RWPE1 (cell line): ENCODE results near the gene CST7.

Source experiments
- CTCF ChIA-PET: fragments of 350-600 bp; sonication (Branson Sonifier 250); formaldehyde crosslinking; extraction: SDS; loops from one replicate; lab custom pipeline; 2021; lab: Yijun Ruan, JAX
- POLR2A ChIA-PET: fragments of 400-600 bp; formaldehyde crosslinking; extraction: SDS; loops from one replicate; lab custom pipeline; 2020; ENCODE audit warnings: antibody characterized with exemption; ENCODE audit not compliant: low non-redundant PET; lab: Yijun Ruan, JAX
- DNase-seq: peaks from one replicate; pipeline ENCODE4 v3.0.0; 2012; ENCODE audit warnings: low spot score
- H3K27ac ChIP-seq: fragments of 450-650 bp; 2 replicates; pipeline ENCODE4 v1.5.1; 2017
- TF ChIP-seq, protein P1 (sequence below): fragments of 450-650 bp; conservative IDR thresholded peaks from 2 replicates; pipeline ENCODE4 v1.5.1; 2017; ENCODE audit warnings: low read depth, mild to moderate bottlenecking

Gene CST7

DNA sequence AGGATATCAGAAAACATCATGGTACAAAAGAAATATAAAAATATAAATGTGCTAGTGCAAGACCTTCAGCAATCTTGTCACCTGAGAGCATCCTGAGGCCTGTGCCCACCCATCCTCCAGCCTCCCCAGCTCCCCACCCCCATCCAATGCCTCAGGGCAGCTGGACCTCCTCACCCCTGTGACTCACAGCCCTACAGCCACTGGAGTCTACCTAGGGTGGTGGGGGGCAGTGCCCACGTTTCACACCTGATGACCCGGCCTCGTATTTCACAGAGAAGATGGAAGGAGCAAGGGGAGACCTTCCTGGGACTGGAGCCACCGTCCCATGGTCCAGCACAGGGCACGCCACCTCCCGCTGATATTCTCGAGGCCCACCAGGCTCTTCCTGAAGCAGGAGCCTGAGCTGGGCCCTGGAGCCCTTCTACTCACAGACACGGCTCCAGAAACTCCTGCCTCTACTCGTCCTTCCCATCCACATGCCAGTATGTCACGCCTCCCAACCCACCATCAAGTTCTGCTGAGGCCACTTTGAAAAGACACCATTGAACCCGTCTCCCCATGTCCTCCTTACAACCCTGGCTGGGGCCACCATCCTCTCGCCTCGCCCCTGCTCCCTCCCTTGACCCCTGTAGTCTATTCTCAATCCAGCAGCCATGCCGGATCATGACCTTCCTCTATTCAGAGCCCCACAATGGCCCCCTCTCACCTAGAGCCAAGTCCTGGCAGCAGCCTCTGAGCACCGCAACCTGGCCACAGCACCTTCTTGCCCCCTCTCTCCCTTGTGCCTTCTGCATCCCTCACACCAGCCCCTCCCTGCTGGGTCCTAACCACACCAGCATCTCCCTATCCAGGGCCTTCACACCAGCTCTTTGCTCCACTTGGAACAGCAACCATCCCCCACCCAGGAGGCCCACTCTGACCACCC lies 30.2 kb downstream of the CST7 start:
- H3K27ac ChIP-seq = no peak overlapping the region
- CTCF ChIA-PET = interaction anchor here (0.7 kb wide), 1 partner anchor 11 kb away, joined by 4 read pairs; no protein-coding TSS in a partner anchor
- POLR2A ChIA-PET = no interaction called here
- TF ChIP-seq, protein P1, sequence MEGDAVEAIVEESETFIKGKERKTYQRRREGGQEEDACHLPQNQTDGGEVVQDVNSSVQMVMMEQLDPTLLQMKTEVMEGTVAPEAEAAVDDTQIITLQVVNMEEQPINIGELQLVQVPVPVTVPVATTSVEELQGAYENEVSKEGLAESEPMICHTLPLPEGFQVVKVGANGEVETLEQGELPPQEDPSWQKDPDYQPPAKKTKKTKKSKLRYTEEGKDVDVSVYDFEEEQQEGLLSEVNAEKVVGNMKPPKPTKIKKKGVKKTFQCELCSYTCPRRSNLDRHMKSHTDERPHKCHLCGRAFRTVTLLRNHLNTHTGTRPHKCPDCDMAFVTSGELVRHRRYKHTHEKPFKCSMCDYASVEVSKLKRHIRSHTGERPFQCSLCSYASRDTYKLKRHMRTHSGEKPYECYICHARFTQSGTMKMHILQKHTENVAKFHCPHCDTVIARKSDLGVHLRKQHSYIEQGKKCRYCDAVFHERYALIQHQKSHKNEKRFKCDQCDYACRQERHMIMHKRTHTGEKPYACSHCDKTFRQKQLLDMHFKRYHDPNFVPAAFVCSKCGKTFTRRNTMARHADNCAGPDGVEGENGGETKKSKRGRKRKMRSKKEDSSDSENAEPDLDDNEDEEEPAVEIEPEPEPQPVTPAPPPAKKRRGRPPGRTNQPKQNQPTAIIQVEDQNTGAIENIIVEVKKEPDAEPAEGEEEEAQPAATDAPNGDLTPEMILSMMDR = no peak
- DNase-seq = no peak

DNA sequence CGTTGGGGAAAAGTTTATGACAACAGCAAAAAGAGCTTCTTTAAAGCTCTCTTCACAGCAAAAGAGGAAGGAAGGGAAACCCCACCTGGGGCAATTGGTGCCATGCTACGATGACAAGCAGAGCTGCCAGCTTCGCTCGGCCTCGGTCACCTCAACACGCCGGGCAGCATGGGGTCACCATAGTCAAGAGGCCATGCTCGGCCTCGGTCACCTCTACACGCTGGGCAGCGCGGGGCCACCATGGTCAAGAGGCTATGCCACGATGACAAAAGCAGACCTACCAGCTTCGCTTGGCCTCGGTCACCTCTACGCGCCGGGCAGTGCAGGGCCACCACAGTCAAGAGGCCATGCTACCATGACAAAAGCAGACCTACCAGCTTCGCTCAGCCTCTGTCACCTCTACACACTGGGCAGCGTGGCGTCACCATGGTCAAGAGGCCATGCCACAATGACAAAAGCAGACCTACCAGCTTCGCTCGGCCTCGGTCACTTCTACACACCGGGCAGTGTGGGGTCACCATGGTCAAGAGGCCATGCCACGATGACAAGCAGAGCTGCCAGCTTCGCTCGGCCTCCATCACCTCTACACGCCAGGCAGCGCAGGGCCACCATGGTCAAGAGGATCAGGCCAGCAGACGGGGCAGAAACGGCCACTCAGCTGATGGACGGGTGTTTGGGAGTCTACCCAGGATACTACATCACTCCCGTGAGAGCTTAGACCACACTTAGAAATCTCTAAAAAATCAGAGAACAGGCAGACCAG lies 31.4 kb downstream of the CST7 start:
- CTCF ChIA-PET = interaction anchor here (1.0 kb wide), 1 partner anchor 23 kb away, joined by 3 read pairs; no protein-coding TSS in a partner anchor
- TF ChIP-seq, protein P1 = no peak
- POLR2A ChIA-PET = no interaction called here
- DNase-seq = no peak
- no peak overlapping the region for H3K27ac ChIP-seq

DNA sequence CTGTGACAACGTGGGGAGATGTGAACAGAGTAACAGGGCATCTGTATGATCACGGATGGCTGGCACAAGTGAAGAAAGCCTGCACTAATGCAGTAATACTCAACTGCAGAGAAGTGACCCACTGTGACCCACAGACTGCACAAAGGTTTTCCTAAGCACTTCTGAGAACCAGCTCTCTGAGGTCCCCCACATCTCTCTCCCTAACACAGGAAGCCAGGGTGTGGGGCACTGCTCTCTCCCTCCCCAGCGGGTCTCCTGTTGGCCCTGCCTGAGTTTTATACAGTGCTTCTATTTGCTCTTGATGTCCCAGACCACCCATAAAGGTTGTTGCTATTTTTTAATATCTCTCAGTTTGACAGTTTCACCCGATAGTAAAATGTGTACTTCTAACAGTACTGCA lies 32.2 kb downstream of the CST7 start:
- TF ChIP-seq, protein P1 = no peak
- H3K27ac ChIP-seq = no peak overlapping the region
- ChIA-PET CTCF (interaction anchor here (1.0 kb wide), 1 partner anchor 22 kb away, joined by 3 read pairs; no protein-coding TSS in a partner anchor), POLR2A (no interaction called here)
- no peak for DNase-seq

DNA sequence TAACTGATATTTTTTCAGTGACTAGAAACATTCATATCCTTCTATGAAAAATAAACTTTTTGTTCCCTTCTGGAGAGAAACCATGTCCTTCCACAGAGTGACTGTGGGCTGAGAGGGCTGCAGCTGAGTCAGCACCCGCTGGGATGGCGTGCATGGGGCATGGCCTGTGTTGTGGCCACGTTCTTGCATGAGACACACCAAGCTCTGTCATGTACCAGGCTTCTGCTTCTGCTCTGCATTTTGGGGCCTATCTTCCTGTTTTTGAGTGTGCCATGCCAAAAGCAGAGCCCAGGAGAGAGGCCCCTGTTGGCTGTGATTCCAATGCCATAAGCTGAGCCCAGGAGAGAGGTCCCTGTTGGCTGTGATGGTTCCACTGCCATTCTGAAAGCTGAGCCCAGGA lies 32.7 kb downstream of the CST7 start:
- POLR2A ChIA-PET = no interaction called here
- TF ChIP-seq, protein P1 = no peak
- H3K27ac ChIP-seq = no peak overlapping the region
- no peak for DNase-seq
- CTCF ChIA-PET = no interaction called here

DNA sequence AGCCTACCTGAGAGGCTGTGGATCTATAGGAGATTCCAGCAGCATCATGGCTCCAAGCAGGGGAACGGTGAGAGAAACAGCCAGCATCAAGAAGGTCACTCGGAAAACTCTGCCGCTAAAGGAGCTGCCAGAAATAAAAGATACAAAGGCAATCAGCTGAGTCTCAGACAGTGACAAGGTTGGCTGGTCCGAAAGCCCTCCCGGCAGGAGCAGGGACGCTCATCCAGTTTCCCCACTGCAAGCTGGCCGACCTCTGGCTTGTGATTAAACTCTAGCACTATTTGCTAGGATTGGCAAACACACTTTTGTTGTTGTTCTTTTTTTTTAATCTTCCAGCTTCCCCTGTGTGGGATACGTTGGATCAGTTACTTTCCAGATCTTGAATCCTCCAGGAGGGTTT lies 34.8 kb downstream of the CST7 start:
- POLR2A ChIA-PET = no interaction called here
- no peak overlapping the region for H3K27ac ChIP-seq
- DNase-seq = no peak
- TF ChIP-seq, protein P1 = no peak
- CTCF ChIA-PET = interaction anchor here (0.7 to 0.8 kb wide), 2 partner anchors 54 to 936 kb away, joined by 3 read pairs; no protein-coding TSS in a partner anchor

DNA sequence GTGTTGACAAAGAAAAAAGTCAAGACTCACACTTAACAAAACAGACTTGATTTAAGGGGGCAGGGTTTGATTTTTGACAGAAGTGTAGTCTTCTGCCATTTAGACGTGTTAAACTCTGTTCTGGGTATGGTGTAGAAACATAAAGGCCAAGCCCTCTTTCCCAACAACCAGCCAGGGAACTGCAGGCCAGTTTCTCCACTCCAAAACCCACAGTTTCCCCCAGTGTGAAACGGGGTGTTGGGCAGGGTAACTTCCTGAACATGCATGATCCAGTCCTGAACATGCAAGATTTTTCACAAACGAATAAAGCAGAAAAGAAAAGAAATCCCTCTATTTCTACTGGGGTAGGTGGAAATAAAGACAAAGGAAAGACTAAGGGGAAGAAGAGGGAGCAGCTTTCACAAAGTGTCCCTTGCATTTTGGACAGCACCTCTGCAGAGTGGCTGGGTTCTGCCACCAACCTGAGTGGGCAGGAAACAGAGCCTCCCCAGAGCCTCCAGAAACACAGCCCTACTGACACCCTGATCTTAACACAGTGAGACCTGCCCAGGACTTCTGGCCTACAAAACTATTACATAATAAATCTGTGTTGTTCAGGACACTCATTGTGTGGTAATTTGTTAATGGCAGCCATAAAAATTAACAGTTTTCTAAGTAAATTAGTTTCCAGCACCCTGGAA lies 36.0 kb downstream of the CST7 start:
- TF ChIP-seq, protein P1 = no peak
- DNase-seq = no peak
- no peak overlapping the region for H3K27ac ChIP-seq
- CTCF ChIA-PET = no interaction called here
- POLR2A ChIA-PET = no interaction called here
